Hepatocyte (in vitro differentiated cells): ENCODE results near the gene GTSE1.

Experiments used
- EZH2 ChIP-seq: fragments of 200-600 bp; sonication (generic); IDR thresholded peaks from 2 replicates; pipeline ENCODE4 v1.6.1; 2016; ENCODE audit warnings: antibody characterized with exemption, mild to moderate bottlenecking, borderline replicate concordance
- EZH2phosphoT487 ChIP-seq: fragments of 200-600 bp; sonication (generic); IDR thresholded peaks from one replicate; pipeline ENCODE4 v1.6.1; 2018; ENCODE audit warnings: antibody characterized with exemption, mild to moderate bottlenecking, low read depth, moderate library complexity; ENCODE audit not compliant: unreplicated experiment, severe bottlenecking
- TF ChIP-seq, protein P1 (sequence below): fragments of 200-600 bp; sonication (generic); IDR thresholded peaks from 2 replicates; pipeline ENCODE4 v1.5.1; 2016; ENCODE audit warnings: antibody characterized with exemption, mild to moderate bottlenecking; ENCODE audit not compliant: poor library complexity

DNA sequence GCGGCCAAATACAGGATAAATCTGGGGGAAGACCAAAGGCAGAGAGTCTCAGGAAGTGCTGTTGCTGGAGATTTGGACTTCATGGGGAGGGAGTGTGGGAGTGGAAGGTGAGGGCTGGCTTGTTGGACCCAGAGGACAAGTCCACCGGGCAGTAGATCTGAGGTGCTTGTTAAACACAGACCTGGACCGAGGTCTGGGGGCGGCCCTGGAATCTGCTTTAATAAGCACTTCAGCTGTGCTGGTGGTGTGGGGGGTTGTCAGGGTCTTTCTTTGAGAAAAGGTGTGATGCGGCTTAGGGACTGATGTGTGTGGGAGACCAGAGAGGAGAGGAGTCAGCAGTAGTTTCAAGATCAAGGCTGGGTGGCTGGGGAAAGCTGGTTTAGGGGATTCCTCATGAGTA is 43.3 kb downstream of the GTSE1 start:
- TF ChIP-seq EZH2 (no peak), EZH2phosphoT487 (no peak)
- TF ChIP-seq, protein P1, sequence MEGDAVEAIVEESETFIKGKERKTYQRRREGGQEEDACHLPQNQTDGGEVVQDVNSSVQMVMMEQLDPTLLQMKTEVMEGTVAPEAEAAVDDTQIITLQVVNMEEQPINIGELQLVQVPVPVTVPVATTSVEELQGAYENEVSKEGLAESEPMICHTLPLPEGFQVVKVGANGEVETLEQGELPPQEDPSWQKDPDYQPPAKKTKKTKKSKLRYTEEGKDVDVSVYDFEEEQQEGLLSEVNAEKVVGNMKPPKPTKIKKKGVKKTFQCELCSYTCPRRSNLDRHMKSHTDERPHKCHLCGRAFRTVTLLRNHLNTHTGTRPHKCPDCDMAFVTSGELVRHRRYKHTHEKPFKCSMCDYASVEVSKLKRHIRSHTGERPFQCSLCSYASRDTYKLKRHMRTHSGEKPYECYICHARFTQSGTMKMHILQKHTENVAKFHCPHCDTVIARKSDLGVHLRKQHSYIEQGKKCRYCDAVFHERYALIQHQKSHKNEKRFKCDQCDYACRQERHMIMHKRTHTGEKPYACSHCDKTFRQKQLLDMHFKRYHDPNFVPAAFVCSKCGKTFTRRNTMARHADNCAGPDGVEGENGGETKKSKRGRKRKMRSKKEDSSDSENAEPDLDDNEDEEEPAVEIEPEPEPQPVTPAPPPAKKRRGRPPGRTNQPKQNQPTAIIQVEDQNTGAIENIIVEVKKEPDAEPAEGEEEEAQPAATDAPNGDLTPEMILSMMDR, result no peak
